IMR-90 (cell line): ENCODE data around the gene DLG4.

Source experiments
- BHLHE40 ChIP-seq: fragments of 150-350 bp; IDR thresholded peaks from 2 replicates; pipeline ENCODE4 v1.6.1; 2016; ENCODE audit warnings: mild to moderate bottlenecking, low read depth, low read length
- CHD1 ChIP-seq: IDR thresholded peaks from 2 replicates; pipeline ENCODE4 v1.6.1; 2012; ENCODE audit warnings: low read depth, low read length, improper control_type of control experiment
- FOS ChIP-seq: fragments of 150-350 bp; IDR thresholded peaks from 2 replicates; pipeline ENCODE4 v1.6.1; 2016; ENCODE audit warnings: low read depth, low read length
- MAFK ChIP-seq: IDR thresholded peaks from 2 replicates; pipeline ENCODE4 v1.6.1; 2012; ENCODE audit warnings: low read depth, low read length, improper control_type of control experiment
- MXI1 ChIP-seq: IDR thresholded peaks from 2 replicates; pipeline ENCODE4 v1.6.1; 2012; ENCODE audit warnings: low read depth, mild to moderate bottlenecking, low read length, moderate library complexity, borderline replicate concordance
- POLR2A ChIP-seq: IDR thresholded peaks from 2 replicates; pipeline ENCODE4 v1.6.1; 2012; ENCODE audit warnings: mild to moderate bottlenecking, low read depth, low read length
- RAD21 ChIP-seq: IDR thresholded peaks from 2 replicates; pipeline ENCODE4 v1.6.1; 2012; ENCODE audit warnings: low read length, improper control_type of control experiment
- RCOR1 ChIP-seq: IDR thresholded peaks from 2 replicates; pipeline ENCODE4 v1.6.1; 2012; ENCODE audit warnings: mild to moderate bottlenecking, low read length, improper control_type of control experiment; ENCODE audit not compliant: insufficient replicate concordance
- RFX5 ChIP-seq: IDR thresholded peaks from 2 replicates; pipeline ENCODE4 v1.8.0; 2012; ENCODE audit warnings: low read depth, mild to moderate bottlenecking, low read length, moderate library complexity
- SMC3 ChIP-seq: fragments of 150-350 bp; IDR thresholded peaks from 2 replicates; pipeline ENCODE4 v1.6.1; 2016; ENCODE audit warnings: low read depth, mild to moderate bottlenecking, antibody characterized with exemption, low read length, moderate library complexity
- TF ChIP-seq, protein P1 (sequence below): conservative IDR thresholded peaks from 2 replicates; pipeline ENCODE4 v1.5.1; 2012; ENCODE audit warnings: mild to moderate bottlenecking, low read depth, low read length, improper control_type of control experiment
- TF ChIP-seq, protein P2 (sequence below): fragments of 150-350 bp; IDR thresholded peaks from 2 replicates; pipeline ENCODE4 v1.6.1; 2017; ENCODE audit warnings: mild to moderate bottlenecking, antibody characterized with exemption, low read length, low read depth
- TF ChIP-seq, protein P3 (sequence below): fragments of 150-350 bp; IDR thresholded peaks from 2 replicates; pipeline ENCODE4 v1.6.1; 2016; ENCODE audit warnings: low read depth, mild to moderate bottlenecking, low read length, moderate library complexity, borderline replicate concordance

DNA sequence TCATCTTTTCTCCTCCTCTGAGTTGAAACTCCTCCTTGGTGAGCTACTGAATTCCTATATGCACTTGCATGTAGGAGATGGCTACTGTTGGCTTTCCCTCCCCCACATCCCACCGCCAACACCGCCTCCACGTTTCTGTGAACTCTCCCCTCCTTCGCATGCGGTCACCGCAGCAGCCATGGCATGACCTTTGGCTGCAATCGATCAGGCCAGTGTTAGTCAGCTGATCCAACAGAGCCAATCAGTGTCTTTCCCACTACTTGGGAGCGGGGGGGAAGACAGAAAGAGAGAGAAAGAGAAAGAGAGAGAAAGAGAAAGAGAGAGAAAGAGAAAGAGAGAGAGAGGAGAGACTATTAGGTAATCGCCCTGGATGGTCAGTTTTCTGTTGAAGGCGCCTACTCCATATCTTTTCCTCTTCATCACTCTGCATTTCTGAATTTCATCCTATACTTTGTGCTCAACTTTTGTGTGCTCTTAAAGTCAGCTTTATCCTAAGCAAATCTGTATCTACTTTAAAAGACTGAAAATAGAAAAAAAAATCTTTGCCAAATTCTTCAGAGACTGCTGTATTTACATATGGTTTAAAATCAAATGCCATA is 63.2 kb downstream of the DLG4 start:
- TF ChIP-seq, protein P1, sequence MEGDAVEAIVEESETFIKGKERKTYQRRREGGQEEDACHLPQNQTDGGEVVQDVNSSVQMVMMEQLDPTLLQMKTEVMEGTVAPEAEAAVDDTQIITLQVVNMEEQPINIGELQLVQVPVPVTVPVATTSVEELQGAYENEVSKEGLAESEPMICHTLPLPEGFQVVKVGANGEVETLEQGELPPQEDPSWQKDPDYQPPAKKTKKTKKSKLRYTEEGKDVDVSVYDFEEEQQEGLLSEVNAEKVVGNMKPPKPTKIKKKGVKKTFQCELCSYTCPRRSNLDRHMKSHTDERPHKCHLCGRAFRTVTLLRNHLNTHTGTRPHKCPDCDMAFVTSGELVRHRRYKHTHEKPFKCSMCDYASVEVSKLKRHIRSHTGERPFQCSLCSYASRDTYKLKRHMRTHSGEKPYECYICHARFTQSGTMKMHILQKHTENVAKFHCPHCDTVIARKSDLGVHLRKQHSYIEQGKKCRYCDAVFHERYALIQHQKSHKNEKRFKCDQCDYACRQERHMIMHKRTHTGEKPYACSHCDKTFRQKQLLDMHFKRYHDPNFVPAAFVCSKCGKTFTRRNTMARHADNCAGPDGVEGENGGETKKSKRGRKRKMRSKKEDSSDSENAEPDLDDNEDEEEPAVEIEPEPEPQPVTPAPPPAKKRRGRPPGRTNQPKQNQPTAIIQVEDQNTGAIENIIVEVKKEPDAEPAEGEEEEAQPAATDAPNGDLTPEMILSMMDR: no peak
- TF ChIP-seq POLR2A: no peak
- TF ChIP-seq, protein P2, sequence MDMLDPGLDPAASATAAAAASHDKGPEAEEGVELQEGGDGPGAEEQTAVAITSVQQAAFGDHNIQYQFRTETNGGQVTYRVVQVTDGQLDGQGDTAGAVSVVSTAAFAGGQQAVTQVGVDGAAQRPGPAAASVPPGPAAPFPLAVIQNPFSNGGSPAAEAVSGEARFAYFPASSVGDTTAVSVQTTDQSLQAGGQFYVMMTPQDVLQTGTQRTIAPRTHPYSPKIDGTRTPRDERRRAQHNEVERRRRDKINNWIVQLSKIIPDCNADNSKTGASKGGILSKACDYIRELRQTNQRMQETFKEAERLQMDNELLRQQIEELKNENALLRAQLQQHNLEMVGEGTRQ: no peak
- no peak for TF ChIP-seq CHD1
- TF ChIP-seq RCOR1: no peak
- no peak for TF ChIP-seq RAD21
- TF ChIP-seq RFX5: no peak
- no peak for TF ChIP-seq MAFK
- TF ChIP-seq FOS: no peak
- no peak for TF ChIP-seq SMC3
- TF ChIP-seq BHLHE40: no peak
- no peak for TF ChIP-seq MXI1
- TF ChIP-seq, protein P3, sequence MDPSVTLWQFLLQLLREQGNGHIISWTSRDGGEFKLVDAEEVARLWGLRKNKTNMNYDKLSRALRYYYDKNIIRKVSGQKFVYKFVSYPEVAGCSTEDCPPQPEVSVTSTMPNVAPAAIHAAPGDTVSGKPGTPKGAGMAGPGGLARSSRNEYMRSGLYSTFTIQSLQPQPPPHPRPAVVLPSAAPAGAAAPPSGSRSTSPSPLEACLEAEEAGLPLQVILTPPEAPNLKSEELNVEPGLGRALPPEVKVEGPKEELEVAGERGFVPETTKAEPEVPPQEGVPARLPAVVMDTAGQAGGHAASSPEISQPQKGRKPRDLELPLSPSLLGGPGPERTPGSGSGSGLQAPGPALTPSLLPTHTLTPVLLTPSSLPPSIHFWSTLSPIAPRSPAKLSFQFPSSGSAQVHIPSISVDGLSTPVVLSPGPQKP: no peak
